Mammary epithelial cell (primary cell): ENCODE results near the gene CLEC11A.

Experiments
- CTCF ChIP-seq, 2 donors: IDR thresholded peaks in 1 of 2; conservative IDR thresholded peaks in 1 of 2; 2 replicates each; pipeline ENCODE4 v1.5.1; 2011 to 2012; ENCODE audit warnings: inconsistent platforms in 2 of 2, low read length in 2 of 2, mild to moderate bottlenecking in 2 of 2, control low read depth in 1 of 2, low read depth in 1 of 2; ENCODE audit not compliant: insufficient read depth in 1 of 2; ENCODE audit errors: extremely low read depth in 1 of 2
- EZH2 ChIP-seq: IDR thresholded peaks from 2 replicates; pipeline ENCODE4 v1.6.1; 2012; ENCODE audit warnings: low read length, inconsistent platforms, borderline replicate concordance

- TF ChIP-seq CTCF (conservative IDR thresholded peaks at IDR 0.05 in 1 of 2, IDR thresholded peaks at IDR 0.05 in 1 of 2; ENCODE audit: extremely low read depth in 1 of 2, insufficient read depth in 1 of 2, low read depth in 1 of 2, low read length in 2 of 2) (no peak), EZH2 (no peak)
Observed at GRCh38 chr19:50717026-50717723, 6.0 kb upstream of the CLEC11A start.
